Measurements from ENCODE around the gene RANBP10.

GRCh38 chr16:67828651-67829050 is 22.3 kb upstream of the RANBP10 start:
- TF ChIP-seq, protein P1, sequence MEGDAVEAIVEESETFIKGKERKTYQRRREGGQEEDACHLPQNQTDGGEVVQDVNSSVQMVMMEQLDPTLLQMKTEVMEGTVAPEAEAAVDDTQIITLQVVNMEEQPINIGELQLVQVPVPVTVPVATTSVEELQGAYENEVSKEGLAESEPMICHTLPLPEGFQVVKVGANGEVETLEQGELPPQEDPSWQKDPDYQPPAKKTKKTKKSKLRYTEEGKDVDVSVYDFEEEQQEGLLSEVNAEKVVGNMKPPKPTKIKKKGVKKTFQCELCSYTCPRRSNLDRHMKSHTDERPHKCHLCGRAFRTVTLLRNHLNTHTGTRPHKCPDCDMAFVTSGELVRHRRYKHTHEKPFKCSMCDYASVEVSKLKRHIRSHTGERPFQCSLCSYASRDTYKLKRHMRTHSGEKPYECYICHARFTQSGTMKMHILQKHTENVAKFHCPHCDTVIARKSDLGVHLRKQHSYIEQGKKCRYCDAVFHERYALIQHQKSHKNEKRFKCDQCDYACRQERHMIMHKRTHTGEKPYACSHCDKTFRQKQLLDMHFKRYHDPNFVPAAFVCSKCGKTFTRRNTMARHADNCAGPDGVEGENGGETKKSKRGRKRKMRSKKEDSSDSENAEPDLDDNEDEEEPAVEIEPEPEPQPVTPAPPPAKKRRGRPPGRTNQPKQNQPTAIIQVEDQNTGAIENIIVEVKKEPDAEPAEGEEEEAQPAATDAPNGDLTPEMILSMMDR (IDR thresholded peaks at IDR 0.05): no peak
- TF ChIP-seq POLR2A (IDR thresholded peaks at IDR 0.05): no peak
